H1 (cell line): ENCODE data around the gene SH3BGRL3. TPM values are rescaled to one million over a fixed set of nuclear protein-coding genes. Genes with fewer than 3 reads are reported as not detected.

Experiments
- CHD7 ChIP-seq: fragments of 300-600 bp; sonication (generic); IDR thresholded peaks from 2 replicates; pipeline ENCODE4 v1.7.1; 2012; ENCODE audit warnings: low read length, moderate library complexity, mild to moderate bottlenecking, inconsistent platforms; ENCODE audit not compliant: insufficient replicate concordance
- POLR2A ChIP-seq, 2 experiments: IDR thresholded peaks; 1 replicate in 1 of 2; 2 replicates in 1 of 2; pipeline ENCODE4 v1.6.1; 2011; ENCODE audit warnings: low read depth in 2 of 2, low read length in 2 of 2, mild to moderate bottlenecking in 2 of 2; ENCODE audit errors: control extremely low read depth in 1 of 2
- polyA plus RNA-seq, 7 experiments: library from polyadenylated mRNA; depleted of rRNA in 3 of 7; stranded (reverse) in 5 of 7; unstranded in 2 of 7; fragments of >200 nt in 5 of 7; fragments of 200-250 nt in 2 of 7; gene quantifications; 1 replicate in 5 of 7; 2 replicates in 1 of 7; 4 replicates in 1 of 7; pipeline versions ENCODE4 v1.2.1 to v1.2.3, GENCODE V29; 2011 to 2013; ENCODE audit warnings: missing spikeins in 2 of 7, mixed read lengths in 2 of 7
- total RNA-seq: library from RNA; stranded (reverse); fragmentation: NEBNext Ultra II Directional; extraction: Animal tissue kit (Norgen Biotek cat#: 25700); gene quantifications from 2 replicates; pipeline ENCODE4 v1.2.1, GENCODE V29; 2021

Gene SH3BGRL3
- total and polyA plus RNA-seq, 2 of the 8 experiments (the other 6 are each of a cell fraction or from before 2014, with no cell fraction given): 77.8 to 107 TPM

DNA sequence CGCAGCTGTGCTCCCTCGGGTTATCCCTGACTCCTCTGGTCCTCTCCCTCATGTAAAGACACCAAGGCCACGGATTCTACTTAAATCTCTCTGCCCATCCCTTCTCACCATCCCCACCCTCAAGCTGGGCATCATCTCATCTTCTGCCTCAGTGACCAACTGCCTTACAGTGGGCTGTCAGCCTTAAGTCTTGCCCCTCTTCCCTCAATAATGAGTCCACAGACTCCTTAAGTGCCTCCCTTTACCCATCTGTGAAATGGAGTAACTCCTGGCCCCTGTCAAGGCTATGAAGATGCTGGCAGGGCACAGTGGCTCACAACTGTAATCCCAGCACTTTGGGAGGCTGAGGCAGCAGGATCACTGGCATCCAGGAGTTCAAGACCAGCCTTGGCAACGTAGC lies 12.1 kb downstream of the SH3BGRL3 start (continued):
- TF ChIP-seq CHD7: no peak
- TF ChIP-seq POLR2A (IDR thresholded peaks at IDR 0.05; ENCODE audit: control extremely low read depth in 1 of 2, low read depth in 2 of 2, low read length in 2 of 2): no peak
